Hepatocyte (in vitro differentiated cells): ENCODE measurements around the gene GDPD5.

Experiments used
- CTCF ChIP-seq: fragments of 200-600 bp; sonication (generic); IDR thresholded peaks from 2 replicates; pipeline ENCODE4 v1.5.1; 2016; ENCODE audit warnings: antibody characterized with exemption, mild to moderate bottlenecking; ENCODE audit not compliant: poor library complexity
- EZH2 ChIP-seq: fragments of 200-600 bp; sonication (generic); IDR thresholded peaks from 2 replicates; pipeline ENCODE4 v1.6.1; 2016; ENCODE audit warnings: antibody characterized with exemption, mild to moderate bottlenecking, borderline replicate concordance
- EZH2phosphoT487 ChIP-seq: fragments of 200-600 bp; sonication (generic); IDR thresholded peaks from one replicate; pipeline ENCODE4 v1.6.1; 2018; ENCODE audit warnings: antibody characterized with exemption, mild to moderate bottlenecking, low read depth, moderate library complexity; ENCODE audit not compliant: unreplicated experiment, severe bottlenecking

GRCh38 chr11:75525433-75526191 lies at the start of gene GDPD5:
- TF ChIP-seq CTCF (peak; percentile 59), EZH2phosphoT487 (no peak), EZH2 (no peak)
